Measurements from ENCODE around the gene ALOXE3. TPM values are rescaled to one million over a fixed set of nuclear protein-coding genes. Genes with fewer than 3 reads are reported as not detected.

The ALOXE3 gene
- total and polyA plus RNA-seq, 4 donors, result not detected

- TF ChIP-seq RAD21 (IDR thresholded peaks at IDR 0.05) (no peak), YY1 (IDR thresholded peaks at IDR 0.05) (no peak), SP1 (IDR thresholded peaks at IDR 0.05) (no peak), JUND (IDR thresholded peaks at IDR 0.05) (no peak), NR2F2 (IDR thresholded peaks at IDR 0.05) (no peak), CTCF (IDR thresholded peaks at IDR 0.05; ENCODE audit: low read depth, low read length, missing input control) (no peak), FOXA2 (IDR thresholded peaks at IDR 0.05) (no peak)
- TF ChIP-seq, protein P1, sequence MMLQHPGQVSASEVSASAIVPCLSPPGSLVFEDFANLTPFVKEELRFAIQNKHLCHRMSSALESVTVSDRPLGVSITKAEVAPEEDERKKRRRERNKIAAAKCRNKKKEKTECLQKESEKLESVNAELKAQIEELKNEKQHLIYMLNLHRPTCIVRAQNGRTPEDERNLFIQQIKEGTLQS (IDR thresholded peaks at IDR 0.05), result no peak
- no peak for DNase-seq (ENCODE audit: low spot score)
- Histone ChIP-seq H3K4me3 (ENCODE audit: low read depth in 1 of 3, low read length in 3 of 3) (no peak overlapping the region), H3K4me1 (ENCODE audit: control insufficient read depth in 4 of 4, insufficient read depth in 4 of 4, low read length in 3 of 4) (peaks cover 3 to 8% (median 5%) of the 10 kb centered on the region in 4 donors), H3K36me3 (ENCODE audit: control insufficient read depth in 4 of 4, insufficient read depth in 3 of 4, low read depth in 1 of 4, low read length in 3 of 4) (no peaks in the 10 kb centered on the region), H3K9ac (ENCODE audit: low read depth in 1 of 2, low read length in 2 of 2) (no peak overlapping the region), H3K9me3 (ENCODE audit: control insufficient read depth in 4 of 4, low read length in 3 of 4) (no peaks in the 10 kb centered on the region), H3K27ac (ENCODE audit: low read depth in 1 of 2, low read length in 2 of 2) (no peak overlapping the region), H3K27me3 (ENCODE audit: control insufficient read depth in 4 of 4, insufficient read depth in 4 of 4, low read length in 3 of 4) (peaks cover 0 to 6% (median 2%) of the 10 kb centered on the region in 4 donors)
- 83% methylated on average over 5 of the region's 5 CpGs for WGBS
Observed at GRCh38 chr17:8105957-8106398, 12.3 kb downstream of the ALOXE3 start.

DNA sequence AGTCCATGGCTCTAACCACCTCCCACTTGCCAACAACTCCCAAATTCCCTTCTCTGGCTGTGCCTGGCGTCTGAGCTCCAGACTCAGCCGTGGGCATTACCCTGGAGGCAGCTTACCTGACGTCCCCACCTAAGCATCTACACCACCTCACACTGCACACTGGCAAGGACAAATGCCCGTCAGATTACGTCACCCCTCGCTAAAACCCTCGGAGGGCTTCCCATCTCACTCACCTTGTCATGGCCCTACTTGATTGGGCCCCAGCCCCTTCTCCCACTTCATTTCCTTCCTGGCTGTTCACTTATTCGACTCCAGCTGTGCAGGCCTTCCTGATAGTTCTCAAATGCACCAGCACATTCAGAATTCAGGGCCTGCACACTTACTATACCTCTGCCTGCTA is 13.4 kb downstream of the ALOXE3 start:
- DNase-seq (ENCODE audit: low spot score), result no peak
- WGBS, result 86% methylated on average over 8 of the region's 8 CpGs
- no peak overlapping the region for H3K9ac ChIP-seq (ENCODE audit: low read depth in 1 of 2, low read length in 2 of 2)

More for the DNA sequence above, 13.4 kb downstream of the ALOXE3 start:
- H3K27ac ChIP-seq (ENCODE audit: low read depth in 1 of 2, low read length in 2 of 2), result no peak overlapping the region
- no peak for TF ChIP-seq HNF4A (conservative IDR thresholded peaks at IDR 0.05)
- TF ChIP-seq JUND (IDR thresholded peaks at IDR 0.05), result no peak
- TF ChIP-seq NR2F2 (IDR thresholded peaks at IDR 0.05), result no peak
- TF ChIP-seq, protein P1 (IDR thresholded peaks at IDR 0.05), result no peak
- no peak for TF ChIP-seq EGR1 (IDR thresholded peaks at IDR 0.05; ENCODE audit: low read depth in 2 of 2)
- no peak for TF ChIP-seq RAD21 (IDR thresholded peaks at IDR 0.05)
- TF ChIP-seq GABPA (IDR thresholded peaks at IDR 0.05 in 1 of 2, conservative IDR thresholded peaks at IDR 0.05 in 1 of 2), result no peak
- no peak for TF ChIP-seq MAX (IDR thresholded peaks at IDR 0.05)
- TF ChIP-seq ZBTB33 (IDR thresholded peaks at IDR 0.05), result no peak
- TF ChIP-seq FOXA1 (IDR thresholded peaks at IDR 0.05), result no peak
- TF ChIP-seq HNF4G (IDR thresholded peaks at IDR 0.05), result no peak
- TF ChIP-seq RXRA (IDR thresholded peaks at IDR 0.05), result no peak
- TF ChIP-seq CTCF (IDR thresholded peaks at IDR 0.05; ENCODE audit: low read depth, low read length, missing input control), result no peak
- no peak for TF ChIP-seq YY1 (IDR thresholded peaks at IDR 0.05)
- no peak for TF ChIP-seq SP1 (IDR thresholded peaks at IDR 0.05)
- no peak for TF ChIP-seq TAF1 (conservative IDR thresholded peaks at IDR 0.05)
- H3K27me3 ChIP-seq (ENCODE audit: control insufficient read depth in 4 of 4, insufficient read depth in 4 of 4, low read length in 3 of 4), result peaks cover 0 to 4% (median 1%) of the 10 kb centered on the region in 4 donors
- H3K36me3 ChIP-seq (ENCODE audit: control insufficient read depth in 4 of 4, insufficient read depth in 3 of 4, low read depth in 1 of 4, low read length in 3 of 4), result no peaks in the 10 kb centered on the region
- H3K4me1 ChIP-seq (ENCODE audit: control insufficient read depth in 4 of 4, insufficient read depth in 4 of 4, low read length in 3 of 4), result peaks cover under 1 to 3% (median 3%) of the 10 kb centered on the region in 4 donors
- no peak overlapping the region for H3K4me3 ChIP-seq (ENCODE audit: low read depth in 1 of 3, low read length in 3 of 3)
- H3K9me3 ChIP-seq (ENCODE audit: control insufficient read depth in 4 of 4, low read length in 3 of 4), result no peaks in the 10 kb centered on the region

Measured in liver (tissue), 9 donors.